ENCODE data around the gene MCF2L.

MCF2L gene

DNA sequence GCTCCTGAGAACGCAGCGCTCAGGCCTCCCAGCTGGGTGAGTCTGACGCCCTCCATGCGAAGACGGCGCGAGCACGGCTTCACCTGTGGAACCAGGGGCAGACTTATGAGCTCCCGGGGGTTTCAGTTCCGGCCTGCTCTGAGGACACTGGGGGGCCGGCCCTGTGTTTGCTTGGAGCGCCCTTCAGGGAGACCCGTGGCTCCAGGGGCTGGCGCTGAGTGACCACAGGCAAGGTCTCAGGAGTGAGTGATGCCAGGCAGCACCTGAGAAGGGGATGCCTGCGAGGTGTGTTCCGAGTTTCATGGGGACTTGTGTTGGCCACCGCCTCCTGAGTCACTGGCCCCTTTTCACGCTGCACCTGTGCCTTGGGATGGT, 4.5 kb downstream of the MCF2L start:
- Histone ChIP-seq H3K27me3 (replicated peaks; ENCODE audit: insufficient read depth, low read length) (peaks cover 96% of the 10 kb centered on the region), H2AFZ (ENCODE audit: low read length) (no peak overlapping the region), H3K4me2 (ENCODE audit: low read depth, low read length) (no peak overlapping the region), H3K27ac (ENCODE audit: low read length) (no peak overlapping the region), H3F3A (ENCODE audit: insufficient read depth, low read length) (no peaks in the 10 kb centered on the region), H3K79me2 (ENCODE audit: low read length) (no peaks in the 10 kb centered on the region), H3K4me3 (ENCODE audit: low read length) (no peak overlapping the region), H3K9ac (ENCODE audit: low read length) (no peak overlapping the region), H3K9me3 (replicated peaks; ENCODE audit: insufficient read depth, low read length) (no peaks in the 10 kb centered on the region), H3K9me2 (replicated peaks; ENCODE audit: insufficient read depth, low read length) (no peaks in the 10 kb centered on the region), H3K4me1 (ENCODE audit: low read length) (no peaks in the 10 kb centered on the region), H4K20me1 (ENCODE audit: insufficient read depth, low read length) (no peaks in the 10 kb centered on the region; the same call in 1 of the 2 replicates), H3K36me3 (replicated peaks; ENCODE audit: insufficient read depth, low read length) (no peaks in the 10 kb centered on the region)
- no peak for TF ChIP-seq EZH2phosphoT487 (IDR thresholded peaks at IDR 0.05; ENCODE audit: low read length)
- TF ChIP-seq, protein P1, sequence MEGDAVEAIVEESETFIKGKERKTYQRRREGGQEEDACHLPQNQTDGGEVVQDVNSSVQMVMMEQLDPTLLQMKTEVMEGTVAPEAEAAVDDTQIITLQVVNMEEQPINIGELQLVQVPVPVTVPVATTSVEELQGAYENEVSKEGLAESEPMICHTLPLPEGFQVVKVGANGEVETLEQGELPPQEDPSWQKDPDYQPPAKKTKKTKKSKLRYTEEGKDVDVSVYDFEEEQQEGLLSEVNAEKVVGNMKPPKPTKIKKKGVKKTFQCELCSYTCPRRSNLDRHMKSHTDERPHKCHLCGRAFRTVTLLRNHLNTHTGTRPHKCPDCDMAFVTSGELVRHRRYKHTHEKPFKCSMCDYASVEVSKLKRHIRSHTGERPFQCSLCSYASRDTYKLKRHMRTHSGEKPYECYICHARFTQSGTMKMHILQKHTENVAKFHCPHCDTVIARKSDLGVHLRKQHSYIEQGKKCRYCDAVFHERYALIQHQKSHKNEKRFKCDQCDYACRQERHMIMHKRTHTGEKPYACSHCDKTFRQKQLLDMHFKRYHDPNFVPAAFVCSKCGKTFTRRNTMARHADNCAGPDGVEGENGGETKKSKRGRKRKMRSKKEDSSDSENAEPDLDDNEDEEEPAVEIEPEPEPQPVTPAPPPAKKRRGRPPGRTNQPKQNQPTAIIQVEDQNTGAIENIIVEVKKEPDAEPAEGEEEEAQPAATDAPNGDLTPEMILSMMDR (IDR thresholded peaks at IDR 0.05; ENCODE audit: low read length), result no peak
- no peak for TF ChIP-seq EZH2 (optimal IDR thresholded peaks at IDR 0.05; ENCODE audit: low read depth, low read length)
- DNase-seq, result no peak

DNA sequence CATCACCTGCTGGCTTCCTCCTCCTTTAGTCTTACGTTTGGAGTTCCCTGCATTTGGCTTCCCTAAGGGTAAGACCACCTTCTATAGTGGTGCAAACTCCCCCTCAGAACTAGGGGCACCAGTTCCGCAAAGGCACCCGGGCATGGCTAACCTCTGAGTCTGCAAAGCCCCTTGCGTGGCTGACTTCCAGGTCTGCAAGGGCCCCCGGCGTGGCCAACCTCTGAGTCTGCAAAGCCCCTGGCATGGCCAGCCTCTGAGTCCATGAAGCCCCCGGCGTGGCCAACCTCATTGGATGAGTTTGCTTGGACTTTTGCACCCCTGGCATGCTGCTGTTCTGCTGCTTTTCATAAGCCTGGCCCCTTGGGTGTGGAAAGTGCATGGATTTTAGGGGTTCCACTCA, 5.1 kb downstream of the MCF2L start:
- DNase-seq, result no peak
- H3K9me2 ChIP-seq (replicated peaks; ENCODE audit: insufficient read depth, low read length), result no peaks in the 10 kb centered on the region

DNA sequence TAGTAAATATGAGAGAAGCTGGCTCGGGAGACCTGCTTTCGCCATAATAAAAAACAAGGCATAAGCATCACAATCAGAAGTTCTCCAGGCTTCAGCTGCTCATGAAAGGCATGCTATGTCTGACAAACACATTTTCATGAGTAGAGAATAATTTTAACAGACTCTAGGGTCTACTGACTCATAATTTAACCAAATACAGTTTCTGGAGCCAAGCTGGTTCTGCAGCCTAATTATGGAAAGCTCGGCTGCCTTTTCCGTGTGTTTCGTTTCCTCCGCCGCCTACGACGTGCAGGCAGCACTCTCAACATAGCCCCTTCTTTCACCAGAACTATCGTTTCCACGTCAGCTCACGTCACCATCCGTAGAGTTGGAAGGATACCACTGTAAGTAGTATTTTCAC, 5.7 kb downstream of the MCF2L start:
- Histone ChIP-seq H3K9ac (ENCODE audit: low read length) (no peak overlapping the region), H3K9me2 (replicated peaks; ENCODE audit: insufficient read depth, low read length) (no peaks in the 10 kb centered on the region), H3K27me3 (replicated peaks; ENCODE audit: insufficient read depth, low read length) (peaks cover 97% of the 10 kb centered on the region), H3K4me3 (ENCODE audit: low read length) (no peak overlapping the region), H2AFZ (ENCODE audit: low read length) (no peak overlapping the region), H3K36me3 (replicated peaks; ENCODE audit: insufficient read depth, low read length) (no peaks in the 10 kb centered on the region), H3F3A (ENCODE audit: insufficient read depth, low read length) (no peaks in the 10 kb centered on the region), H3K4me1 (ENCODE audit: low read length) (no peaks in the 10 kb centered on the region), H3K9me3 (replicated peaks; ENCODE audit: insufficient read depth, low read length) (no peaks in the 10 kb centered on the region), H3K79me2 (ENCODE audit: low read length) (no peaks in the 10 kb centered on the region), H4K20me1 (ENCODE audit: insufficient read depth, low read length) (no peaks in the 10 kb centered on the region; the same call in 1 of the 2 replicates), H3K4me2 (ENCODE audit: low read depth, low read length) (no peak overlapping the region), H3K27ac (ENCODE audit: low read length) (no peak overlapping the region)
- TF ChIP-seq, protein P1 (IDR thresholded peaks at IDR 0.05; ENCODE audit: low read length), result no peak
- no peak for TF ChIP-seq EZH2phosphoT487 (IDR thresholded peaks at IDR 0.05; ENCODE audit: low read length)
- no peak for TF ChIP-seq EZH2 (optimal IDR thresholded peaks at IDR 0.05; ENCODE audit: low read depth, low read length)
- DNase-seq, result no peak

More for the DNA sequence above, 5.1 kb downstream of the MCF2L start:
- Histone ChIP-seq H3K9ac (ENCODE audit: low read length) (no peak overlapping the region), H3K36me3 (replicated peaks; ENCODE audit: insufficient read depth, low read length) (no peaks in the 10 kb centered on the region), H3F3A (ENCODE audit: insufficient read depth, low read length) (no peaks in the 10 kb centered on the region), H3K9me3 (replicated peaks; ENCODE audit: insufficient read depth, low read length) (no peaks in the 10 kb centered on the region), H3K4me3 (ENCODE audit: low read length) (no peak overlapping the region), H3K27ac (ENCODE audit: low read length) (no peak overlapping the region), H3K27me3 (replicated peaks; ENCODE audit: insufficient read depth, low read length) (peaks cover 97% of the 10 kb centered on the region), H3K4me1 (ENCODE audit: low read length) (no peaks in the 10 kb centered on the region), H3K4me2 (ENCODE audit: low read depth, low read length) (no peak overlapping the region), H2AFZ (ENCODE audit: low read length) (no peak overlapping the region), H4K20me1 (ENCODE audit: insufficient read depth, low read length) (no peaks in the 10 kb centered on the region; the same call in 1 of the 2 replicates), H3K79me2 (ENCODE audit: low read length) (no peaks in the 10 kb centered on the region)
- TF ChIP-seq EZH2 (optimal IDR thresholded peaks at IDR 0.05; ENCODE audit: low read depth, low read length) (no peak), EZH2phosphoT487 (IDR thresholded peaks at IDR 0.05; ENCODE audit: low read length) (no peak)
- TF ChIP-seq, protein P1 (IDR thresholded peaks at IDR 0.05; ENCODE audit: low read length), result no peak
